AG10803 (cell line): ENCODE results near the gene PLA2G4C.
A peak's percentile ranks its signal among the peaks of the same experiment; 100 is the strongest.

Experiments used
- DNase-seq: peaks from one replicate; pipeline ENCODE4 v3.0.0; 2010; ENCODE audit warnings: low read depth
- H3K4me3 ChIP-seq: 2 replicates; pipeline ENCODE4 v1.5.1; 2011; ENCODE audit warnings: mild to moderate bottlenecking, low read length, control low read depth
- CTCF ChIP-seq: conservative IDR thresholded peaks from 2 replicates; pipeline ENCODE4 v1.5.1; 2011; ENCODE audit warnings: mild to moderate bottlenecking, low read length, control low read depth, inconsistent platforms

The PLA2G4C gene

GRCh38 chr19:48110350-48110966 is at the start of gene PLA2G4C:
Gene PLA2G4C, minus strand, starts transcription at chr19:48110817. Its CDS starts 4,288 bp downstream, at chr19:48106529.
- peak within 1 kb of the TSS; percentile 72 for H3K4me3 ChIP-seq
- DNase-seq: peak; percentile 88
- TF ChIP-seq CTCF: no peak

- no peak for TF ChIP-seq CTCF
- H3K4me3 ChIP-seq: no peak overlapping the region
- no peak for DNase-seq
Measured at GRCh38 chr19:48158210-48158790, 47.7 kb upstream of the PLA2G4C start.

GRCh38 chr19:48154003-48154402 is 43.4 kb upstream of the PLA2G4C start:
- DNase-seq: no peak
- no peak overlapping the region for H3K4me3 ChIP-seq
- no peak for TF ChIP-seq CTCF

GRCh38 chr19:48152551-48152950 is 41.9 kb upstream of the PLA2G4C start:
- TF ChIP-seq CTCF: peak; percentile 84
- H3K4me3 ChIP-seq: no peak overlapping the region
- peak; percentile 51 for DNase-seq

- no peak for TF ChIP-seq CTCF
- no peak overlapping the region for H3K4me3 ChIP-seq
- DNase-seq: no peak
Measured at GRCh38 chr19:48149430-48149829, 38.8 kb upstream of the PLA2G4C start.

- no peak for DNase-seq
- H3K4me3 ChIP-seq: no peak overlapping the region
- TF ChIP-seq CTCF: no peak
Measured at GRCh38 chr19:48148576-48148975, 38.0 kb upstream of the PLA2G4C start.

- H3K4me3 ChIP-seq: no peak overlapping the region
- DNase-seq: no peak
- no peak for TF ChIP-seq CTCF
Measured at GRCh38 chr19:48147597-48148175, 37.1 kb upstream of the PLA2G4C start.
